ENCODE measurements around the gene TEX51.

Gene TEX51

GRCh38 chr2:126883666-126884040 lies 15.0 kb upstream of the TEX51 start:
- no peak for TF ChIP-seq CTCF (IDR thresholded peaks at IDR 0.05)

GRCh38 chr2:126884861-126885750 lies 13.6 kb upstream of the TEX51 start:
- TF ChIP-seq CTCF (IDR thresholded peaks at IDR 0.05): no peak

GRCh38 chr2:126885751-126886210 lies 12.9 kb upstream of the TEX51 start:
- no peak for TF ChIP-seq CTCF (IDR thresholded peaks at IDR 0.05)

GRCh38 chr2:126886211-126886915 lies 12.3 kb upstream of the TEX51 start:
- TF ChIP-seq CTCF (IDR thresholded peaks at IDR 0.05): peak; percentile 83

GRCh38 chr2:126886916-126887280 lies 11.8 kb upstream of the TEX51 start:
- no peak for TF ChIP-seq CTCF (IDR thresholded peaks at IDR 0.05)

GRCh38 chr2:126887506-126887905 lies 11.2 kb upstream of the TEX51 start:
- no peak for TF ChIP-seq CTCF (IDR thresholded peaks at IDR 0.05)

GRCh38 chr2:126888046-126888445 lies 10.6 kb upstream of the TEX51 start:
- no peak for TF ChIP-seq CTCF (IDR thresholded peaks at IDR 0.05)

Measured in LNCAP (cell line).